OCI-M2 (cell line): ENCODE results near the gene SCLT1.

Experiments used
- DNase-seq: peaks from one replicate; lab custom pipeline; 2025; ENCODE audit not compliant: unreplicated experiment; lab: John Stamatoyannopoulos, UW

The SCLT1 gene

DNA sequence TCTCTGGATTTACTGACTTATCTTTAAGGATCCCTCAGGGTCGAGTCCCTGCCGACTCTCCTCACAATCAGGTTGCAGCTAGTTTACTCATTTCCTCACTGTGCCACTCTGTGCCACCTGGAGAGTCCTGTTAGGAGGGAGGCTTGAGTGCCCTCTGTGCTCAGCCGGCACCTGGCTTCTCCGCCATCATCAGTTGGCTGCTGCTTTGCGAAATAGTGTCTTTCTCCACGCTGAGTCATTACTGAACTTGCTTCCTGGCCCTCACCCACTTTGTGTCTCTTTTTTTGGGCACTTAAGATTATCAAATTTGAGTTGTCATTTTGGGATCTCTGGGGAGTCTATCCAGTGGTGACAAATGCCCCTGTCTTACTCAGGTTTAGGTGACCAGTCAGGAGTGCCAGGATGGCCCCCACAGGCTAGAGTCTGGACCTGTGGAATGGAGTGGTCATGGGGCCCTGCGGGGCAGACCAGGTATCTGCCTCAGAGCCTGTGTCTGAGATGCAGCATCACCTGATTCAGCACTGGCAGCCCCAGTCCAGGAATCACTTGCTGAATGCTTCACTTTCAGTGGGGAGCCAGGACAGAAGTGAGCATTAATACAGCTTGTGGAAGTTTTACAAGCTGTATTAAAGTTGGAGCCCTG lies 246.1 kb downstream of the SCLT1 start:
- DNase-seq: no peak

DNA sequence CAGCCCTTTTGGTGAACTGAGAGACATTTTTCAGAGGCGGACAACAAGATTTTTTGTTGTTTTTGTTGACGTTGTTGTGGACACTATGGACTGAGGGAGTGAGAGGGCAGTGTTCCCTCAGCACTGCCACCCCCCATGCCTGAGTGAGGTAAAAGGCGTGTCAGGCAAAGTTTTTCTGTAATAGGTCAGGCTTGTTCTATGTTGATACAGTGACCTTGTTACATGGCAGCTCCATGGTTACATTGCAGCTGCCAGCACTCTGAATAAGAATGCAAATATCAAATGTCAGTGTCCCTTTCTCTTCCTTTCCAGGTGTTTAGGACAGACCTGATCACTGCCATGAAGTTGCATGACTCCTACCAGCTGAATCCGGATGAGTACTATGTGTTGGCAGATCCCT lies 247.3 kb downstream of the SCLT1 start:
- no peak for DNase-seq

DNA sequence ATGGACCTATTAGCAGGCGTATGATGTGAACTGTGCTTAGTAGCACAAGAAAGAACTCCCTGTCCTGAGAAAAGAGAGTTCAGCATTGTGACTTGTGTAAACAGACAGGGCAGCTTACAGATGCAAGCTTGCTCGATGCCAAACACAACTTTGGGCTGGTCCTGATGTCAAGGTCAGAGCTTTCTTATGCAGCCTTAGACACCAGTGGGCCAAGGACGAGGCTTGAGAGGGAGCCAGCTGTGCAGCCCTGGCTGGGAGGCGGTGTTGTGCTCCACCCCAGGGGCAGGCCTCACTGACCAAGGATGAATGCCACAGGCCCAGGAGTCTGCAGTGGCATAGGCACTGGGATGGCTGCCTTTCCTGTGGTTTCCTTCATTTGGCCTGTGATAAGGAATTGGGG lies 248.4 kb downstream of the SCLT1 start:
- DNase-seq: no peak

DNA sequence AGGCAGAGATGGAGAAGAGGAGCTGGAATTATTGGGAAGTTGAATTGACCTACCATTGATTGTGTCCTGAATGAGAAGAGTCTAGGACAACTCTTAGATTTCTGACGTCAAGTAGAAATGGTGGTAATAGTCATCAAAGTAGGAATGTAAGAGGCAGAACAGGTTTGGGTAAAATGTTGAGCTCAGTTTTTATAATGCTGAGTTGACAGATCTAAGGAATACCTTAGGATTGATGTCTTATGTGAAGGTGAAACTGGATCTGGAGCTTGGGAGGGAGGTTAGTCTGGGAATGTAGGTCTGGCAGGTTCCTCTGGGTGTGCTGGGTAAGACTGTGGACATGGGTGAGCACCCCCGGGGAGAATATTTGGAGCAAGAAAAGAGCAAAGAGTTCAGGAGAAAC lies 251.9 kb downstream of the SCLT1 start:
- no peak for DNase-seq

DNA sequence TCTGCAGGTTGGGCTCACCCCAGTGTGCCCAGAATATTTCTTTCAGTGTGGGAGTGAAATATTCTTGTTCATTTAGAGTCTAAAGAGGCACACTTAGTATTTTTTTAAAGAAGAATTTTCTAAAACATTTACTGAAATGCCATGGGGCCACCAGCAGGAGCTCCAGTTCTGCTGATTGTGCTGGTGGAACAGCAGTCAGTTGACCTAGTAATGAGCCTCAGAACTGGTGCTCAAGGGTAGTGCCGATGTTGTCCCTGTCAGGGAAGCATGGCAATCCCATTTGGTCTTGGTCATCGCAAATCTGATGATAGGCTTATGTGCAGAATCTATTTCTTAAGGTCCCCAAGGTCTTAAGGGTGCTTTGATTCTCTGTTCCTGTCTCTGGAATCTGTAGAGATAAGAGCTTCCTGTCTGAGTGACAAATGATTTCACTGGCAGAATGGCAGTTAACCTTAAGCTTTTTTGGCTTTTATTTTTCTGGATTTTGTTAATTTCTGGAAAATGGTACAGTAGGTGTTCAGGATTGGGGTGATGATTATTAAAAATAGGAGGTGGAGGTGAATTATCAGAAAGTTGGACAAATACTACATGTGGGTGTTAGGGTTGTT lies 252.5 kb downstream of the SCLT1 start:
- DNase-seq: no peak

DNA sequence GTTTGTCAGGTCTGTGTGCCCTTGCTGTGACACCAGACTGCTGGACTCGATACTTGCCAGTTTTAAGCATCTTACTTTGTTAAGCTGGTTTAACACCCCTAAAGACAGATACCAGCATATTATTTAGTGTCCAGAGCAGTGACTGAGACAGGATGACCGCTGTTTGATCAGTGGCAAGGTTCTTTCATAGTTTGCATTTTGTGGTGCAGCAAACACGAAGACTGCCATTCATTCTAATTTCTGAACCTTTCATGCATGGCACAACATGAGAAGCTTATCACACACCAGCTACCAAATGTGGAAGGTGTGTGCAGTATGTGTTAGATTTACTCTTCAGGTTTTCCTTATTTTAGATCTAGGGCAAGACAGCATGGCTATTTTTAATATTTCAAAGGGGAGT lies 255.7 kb downstream of the SCLT1 start:
- no peak for DNase-seq

DNA sequence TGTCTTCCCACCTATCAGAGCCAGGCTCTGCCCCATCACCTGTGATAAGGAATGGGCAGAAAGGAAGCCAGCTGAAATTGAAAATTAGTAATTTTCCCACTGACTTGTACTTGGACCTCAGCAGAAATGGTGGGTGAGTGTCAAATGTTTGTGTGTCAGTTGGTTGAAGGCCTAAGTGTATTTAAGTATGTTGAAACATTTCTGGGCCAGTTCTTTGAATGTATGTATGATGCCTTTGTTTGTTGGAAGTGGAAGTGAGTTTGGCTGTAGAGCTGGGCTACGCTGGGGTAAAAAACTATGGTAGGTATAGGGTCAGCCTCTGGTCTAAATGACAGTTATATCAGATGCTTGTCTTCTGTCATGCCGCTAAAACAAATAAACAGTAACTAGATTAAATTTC lies 256.1 kb downstream of the SCLT1 start:
- DNase-seq: no peak

DNA sequence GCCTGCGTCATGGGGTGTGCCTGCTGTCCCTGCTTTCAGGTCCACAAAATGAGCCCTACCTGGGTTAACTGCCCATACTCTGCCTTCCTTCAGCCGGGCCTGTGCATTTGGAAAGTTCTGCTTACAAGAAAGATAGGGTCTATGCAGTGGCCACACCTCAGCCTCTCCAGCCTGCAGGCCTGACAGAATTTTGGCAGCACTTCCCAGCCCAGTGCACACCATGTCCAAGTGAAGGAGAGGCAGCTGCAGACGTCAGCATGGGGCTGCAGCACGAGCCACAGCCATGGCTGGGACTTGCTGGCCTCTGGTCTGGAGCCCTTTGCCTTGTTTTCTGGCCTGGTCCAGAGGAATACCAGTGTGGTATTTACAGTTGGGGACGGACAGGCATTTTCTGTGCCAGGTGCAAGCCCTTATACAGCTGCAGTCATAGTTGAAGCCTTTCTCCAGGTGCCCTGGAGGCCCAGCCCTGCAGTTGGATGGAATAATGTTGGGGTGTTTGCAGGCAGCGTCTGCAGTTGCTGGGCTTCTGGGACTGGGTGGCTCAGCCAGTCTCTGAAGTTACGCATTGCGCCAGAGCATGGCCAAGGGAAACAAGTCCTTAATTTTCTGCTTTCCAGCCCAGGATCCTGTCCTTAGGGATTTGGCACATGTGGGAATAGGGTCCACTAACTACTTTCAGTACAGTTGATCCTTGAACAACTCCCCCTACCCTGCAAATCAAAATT lies 257.7 kb downstream of the SCLT1 start:
- no peak for DNase-seq
